ENCODE results near the gene GABRR3.
A peak's percentile ranks its signal among the peaks of the same experiment; 100 is the strongest.
"Not testable (repeated sequence)": the region's sequence is repeated elsewhere in the genome, so short reads cannot be mapped to it uniquely, and the experiment has no call there.

Gene GABRR3

DNA sequence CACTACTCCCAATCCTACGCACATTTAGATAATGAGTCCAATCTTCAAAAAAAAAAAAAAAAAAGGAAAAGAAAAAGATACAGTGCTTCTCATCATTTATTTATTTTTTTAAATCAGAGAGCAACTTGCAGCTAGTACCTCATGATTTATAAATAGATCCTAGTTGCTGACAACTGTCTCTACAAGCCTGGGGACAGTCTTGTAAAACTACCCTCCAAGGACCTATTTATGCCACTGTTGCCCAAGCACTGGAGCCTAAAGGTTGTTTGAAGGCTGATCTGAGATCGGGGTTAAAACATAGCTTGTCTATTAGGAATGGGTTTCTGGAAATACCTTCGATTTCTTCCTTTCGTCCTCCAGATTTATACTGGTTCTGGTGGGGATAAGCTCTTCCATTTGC lies 14.7 kb downstream of the GABRR3 start:
- no peak for FAIRE-seq
- DNase-seq (ENCODE audit: insufficient read length), result no peak
- TF ChIP-seq POLR2AphosphoS5 (IDR thresholded peaks at IDR 0.05; ENCODE audit: low read depth, low read length), result no peak

DNA sequence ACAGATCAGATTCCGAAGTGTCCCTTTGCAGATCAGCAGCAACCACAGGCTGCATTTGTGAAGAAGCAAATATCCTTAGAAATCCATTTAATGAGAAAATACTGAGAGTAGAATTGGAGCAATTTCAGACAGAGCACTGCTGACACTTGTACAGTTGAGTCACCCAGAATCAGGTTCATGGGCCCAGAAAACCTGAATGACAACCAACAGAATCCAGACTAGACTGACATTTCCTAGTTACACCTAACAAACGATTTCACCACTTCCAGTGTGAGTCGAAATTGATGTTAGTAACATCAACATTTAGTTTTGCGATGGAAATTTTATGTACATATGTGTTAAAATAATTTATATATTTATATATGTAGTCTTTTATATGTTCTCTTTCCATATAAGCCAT lies 16.8 kb downstream of the GABRR3 start:
- no peak for DNase-seq (ENCODE audit: insufficient read length)
- no peak for TF ChIP-seq TAF1 (IDR thresholded peaks at IDR 0.05; ENCODE audit: borderline replicate concordance, low read depth, low read length)
- no peak for TF ChIP-seq POLR2AphosphoS5 (IDR thresholded peaks at IDR 0.05; ENCODE audit: low read depth, low read length)
- no peak for TF ChIP-seq POLR2A (IDR thresholded peaks at IDR 0.05; ENCODE audit: low read depth, low read length)
- no peak for FAIRE-seq

DNA sequence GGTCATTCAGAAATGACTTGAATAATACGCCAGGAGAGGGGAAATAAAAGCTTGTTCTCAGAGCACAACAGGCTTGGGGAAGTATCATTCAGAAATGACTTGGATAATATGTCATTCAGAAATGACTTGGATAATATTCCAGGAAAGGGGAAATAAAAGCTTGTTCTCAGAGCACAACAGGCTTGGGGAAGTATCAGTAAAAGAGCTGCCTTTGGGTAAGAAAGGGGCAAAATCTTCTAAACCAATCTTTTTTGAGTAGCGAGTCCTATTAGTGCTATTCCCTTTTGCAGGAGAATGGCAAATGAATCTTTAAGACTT lies 20.9 kb downstream of the GABRR3 start:
- FAIRE-seq, result no peak
- TF ChIP-seq TAF1 (IDR thresholded peaks at IDR 0.05; ENCODE audit: borderline replicate concordance, low read depth, low read length), result no peak
- no peak for TF ChIP-seq POLR2AphosphoS5 (IDR thresholded peaks at IDR 0.05; ENCODE audit: low read depth, low read length)
- TF ChIP-seq POLR2A (IDR thresholded peaks at IDR 0.05; ENCODE audit: low read depth, low read length), result no peak
- DNase-seq (ENCODE audit: insufficient read length), result no peak

DNA sequence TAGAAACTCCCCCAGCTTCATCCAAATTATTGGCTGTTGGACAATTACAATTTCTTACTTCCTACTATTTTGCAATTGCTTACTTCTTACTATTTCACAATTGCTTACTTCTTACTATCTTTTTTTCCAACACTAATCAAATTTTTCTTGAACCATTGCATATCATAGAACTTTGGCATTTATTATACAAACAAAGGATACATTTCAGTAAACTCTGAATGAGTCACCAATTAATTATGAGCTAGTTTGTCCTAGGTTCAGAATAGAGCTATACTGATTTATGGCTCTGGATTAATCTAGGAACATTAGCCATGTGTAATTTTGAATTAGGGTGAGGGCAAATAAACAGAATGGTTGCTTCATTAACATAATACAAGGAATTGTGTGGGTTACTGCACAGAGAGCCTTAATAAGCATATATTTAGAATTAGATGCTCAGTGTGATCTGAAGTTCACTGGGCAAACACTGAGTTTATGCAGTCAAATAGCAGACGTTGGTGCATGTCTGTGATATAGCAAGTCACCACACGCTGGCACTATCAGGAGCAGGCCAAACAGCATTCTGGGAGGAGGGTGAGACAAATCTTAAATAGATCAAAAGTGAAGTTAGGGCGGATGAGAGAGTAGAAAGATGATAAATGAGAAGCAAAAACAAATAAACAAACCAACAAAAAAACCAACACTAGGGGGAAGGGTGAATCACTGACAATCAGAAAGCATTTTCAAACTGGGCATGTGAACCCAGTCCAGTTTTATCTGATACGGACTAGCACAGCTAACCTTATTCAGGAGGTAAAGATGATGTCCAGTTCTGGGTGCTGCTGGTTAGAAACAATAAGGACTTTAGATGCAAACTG lies 21.5 kb downstream of the GABRR3 start:
- TF ChIP-seq TAF1 (IDR thresholded peaks at IDR 0.05; ENCODE audit: borderline replicate concordance, low read depth, low read length) (no peak), POLR2AphosphoS5 (IDR thresholded peaks at IDR 0.05; ENCODE audit: low read depth, low read length) (no peak), POLR2A (IDR thresholded peaks at IDR 0.05; ENCODE audit: low read depth, low read length) (no peak)
- FAIRE-seq (peak; percentile 33), DNase-seq (ENCODE audit: insufficient read length) (no peak)

DNA sequence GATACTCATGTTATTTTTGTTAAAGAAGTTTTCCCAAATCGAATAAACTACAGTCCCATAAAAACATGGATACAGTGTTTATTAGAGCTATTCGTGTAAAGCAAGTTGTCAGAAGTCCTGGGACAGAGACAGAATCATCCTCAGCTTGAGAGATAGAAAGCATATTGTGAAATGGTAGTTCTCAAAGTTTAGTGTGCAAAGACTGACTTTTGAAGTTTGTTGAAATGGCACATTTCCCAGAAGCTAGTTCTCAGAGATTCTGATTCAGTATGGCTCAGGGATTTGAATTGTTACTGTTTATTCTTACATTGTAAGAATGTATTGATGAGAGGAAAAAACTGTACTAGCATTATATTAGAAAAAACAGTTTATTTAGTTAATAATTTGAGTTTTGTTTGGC lies 22.1 kb downstream of the GABRR3 start:
- FAIRE-seq (no peak), DNase-seq (ENCODE audit: insufficient read length) (no peak)
- TF ChIP-seq POLR2AphosphoS5 (IDR thresholded peaks at IDR 0.05; ENCODE audit: low read depth, low read length) (no peak), POLR2A (IDR thresholded peaks at IDR 0.05; ENCODE audit: low read depth, low read length) (no peak), TAF1 (IDR thresholded peaks at IDR 0.05; ENCODE audit: borderline replicate concordance, low read depth, low read length) (no peak)

DNA sequence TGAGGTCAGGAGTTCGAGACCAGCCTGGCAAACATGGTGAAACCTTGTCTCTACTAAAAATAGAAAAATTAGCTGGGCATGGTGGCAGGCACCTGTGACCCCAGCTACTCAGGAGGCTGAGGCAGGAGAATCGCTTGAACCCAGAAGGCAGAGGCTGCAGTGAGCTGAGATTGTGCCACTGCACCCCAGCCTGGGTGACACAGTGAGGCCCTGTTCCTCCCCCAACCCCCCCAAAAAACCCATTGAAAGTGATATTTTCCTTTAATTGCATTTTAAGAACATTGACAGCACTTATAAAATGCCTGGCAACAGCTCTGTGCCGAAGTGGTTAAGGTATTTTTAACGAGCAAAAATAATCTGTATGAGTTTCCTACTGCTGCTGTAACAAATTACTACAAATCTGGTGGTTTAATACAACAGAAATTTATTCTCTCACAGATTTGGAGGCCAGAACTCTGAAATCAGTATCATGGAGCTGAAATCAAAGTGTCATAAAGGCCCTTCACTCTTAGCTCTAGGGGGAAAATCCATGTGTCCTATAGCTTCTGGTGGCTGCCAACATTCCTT lies 24.1 kb downstream of the GABRR3 start:
- not testable (repeated sequence) for DNase-seq (ENCODE audit: insufficient read length); FAIRE-seq

DNA sequence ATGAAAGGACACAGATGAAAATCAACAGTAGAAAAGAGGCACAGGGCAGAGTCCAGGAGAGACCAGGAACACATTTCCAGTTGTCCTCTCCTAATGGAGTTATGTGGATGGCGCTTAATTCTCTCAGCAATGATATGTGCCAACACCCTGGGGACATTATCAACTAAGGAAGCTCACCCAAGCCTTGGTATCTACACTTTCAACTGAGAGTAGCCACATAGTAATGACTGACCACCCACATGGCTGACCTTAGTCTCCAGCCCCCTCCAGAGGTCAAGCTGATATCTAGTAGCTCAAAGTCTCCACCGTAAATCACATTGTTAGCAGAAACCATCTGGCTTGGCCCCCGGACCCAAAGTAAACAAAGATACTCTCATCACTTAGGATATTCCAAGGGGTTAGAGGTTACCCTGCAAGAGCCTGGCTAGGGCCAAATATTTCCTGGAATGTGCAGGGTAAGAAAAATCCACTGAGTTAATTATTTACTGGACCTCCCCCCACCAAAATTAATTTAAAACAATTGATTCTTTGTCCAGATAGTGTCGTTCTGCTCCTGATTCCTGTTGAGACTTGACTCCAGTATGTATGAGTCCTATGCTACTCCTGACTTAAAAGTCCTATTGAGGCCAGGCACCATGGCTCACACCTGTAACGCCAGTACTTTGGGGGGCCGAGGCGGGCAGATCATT lies 24.8 kb downstream of the GABRR3 start:
- no peak for TF ChIP-seq POLR2A (IDR thresholded peaks at IDR 0.05; ENCODE audit: low read depth, low read length)
- no peak for TF ChIP-seq TAF1 (IDR thresholded peaks at IDR 0.05; ENCODE audit: borderline replicate concordance, low read depth, low read length)
- no peak for TF ChIP-seq POLR2AphosphoS5 (IDR thresholded peaks at IDR 0.05; ENCODE audit: low read depth, low read length)
- FAIRE-seq (no peak), DNase-seq (ENCODE audit: insufficient read length) (no peak)

DNA sequence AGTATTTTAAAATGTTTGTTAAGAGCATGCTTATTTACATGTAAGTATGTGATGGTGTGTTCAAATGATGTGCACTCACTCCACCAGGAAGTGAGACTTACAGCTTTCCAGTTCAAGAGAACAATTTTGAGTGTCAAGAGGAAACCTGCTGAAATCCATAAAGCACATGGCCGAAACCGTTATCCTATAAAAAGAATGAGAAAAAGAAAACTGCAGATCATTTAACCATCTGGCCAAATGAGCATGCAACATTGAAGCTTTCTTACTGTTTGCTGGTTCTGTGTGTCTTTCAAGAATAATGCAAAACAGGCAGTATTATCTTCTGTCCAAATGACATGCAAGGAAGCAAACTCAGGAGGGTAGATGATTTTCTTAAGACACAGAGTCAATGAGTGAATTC lies 26.3 kb downstream of the GABRR3 start:
- FAIRE-seq, result peak; percentile 71
- TF ChIP-seq POLR2A (IDR thresholded peaks at IDR 0.05; ENCODE audit: low read depth, low read length) (no peak), POLR2AphosphoS5 (IDR thresholded peaks at IDR 0.05; ENCODE audit: low read depth, low read length) (no peak), TAF1 (IDR thresholded peaks at IDR 0.05; ENCODE audit: borderline replicate concordance, low read depth, low read length) (no peak)
- DNase-seq (ENCODE audit: insufficient read length), result no peak

DNA sequence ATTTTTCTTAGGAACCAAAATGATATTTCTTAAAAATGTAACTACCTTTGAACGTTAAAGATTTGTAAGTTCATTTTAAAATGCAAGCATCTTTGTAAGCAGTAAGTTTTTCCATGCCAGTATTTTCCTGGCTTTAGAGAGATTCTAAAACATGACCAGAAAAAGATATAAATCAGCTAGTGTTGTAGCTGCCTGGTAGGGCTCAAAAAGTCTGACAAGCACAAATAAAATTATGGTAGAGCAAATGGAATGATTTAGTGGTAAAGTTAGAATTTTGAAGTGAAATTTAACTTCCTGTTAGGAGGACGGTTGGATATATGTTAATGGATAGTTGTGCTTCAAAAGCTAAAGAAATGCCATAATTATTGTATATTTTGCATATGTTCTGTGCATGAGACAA lies 29.7 kb downstream of the GABRR3 start:
- TF ChIP-seq TAF1 (IDR thresholded peaks at IDR 0.05; ENCODE audit: borderline replicate concordance, low read depth, low read length) (no peak), POLR2A (IDR thresholded peaks at IDR 0.05; ENCODE audit: low read depth, low read length) (no peak), POLR2AphosphoS5 (IDR thresholded peaks at IDR 0.05; ENCODE audit: low read depth, low read length) (no peak)
- FAIRE-seq (no peak), DNase-seq (ENCODE audit: insufficient read length) (no peak)

DNA sequence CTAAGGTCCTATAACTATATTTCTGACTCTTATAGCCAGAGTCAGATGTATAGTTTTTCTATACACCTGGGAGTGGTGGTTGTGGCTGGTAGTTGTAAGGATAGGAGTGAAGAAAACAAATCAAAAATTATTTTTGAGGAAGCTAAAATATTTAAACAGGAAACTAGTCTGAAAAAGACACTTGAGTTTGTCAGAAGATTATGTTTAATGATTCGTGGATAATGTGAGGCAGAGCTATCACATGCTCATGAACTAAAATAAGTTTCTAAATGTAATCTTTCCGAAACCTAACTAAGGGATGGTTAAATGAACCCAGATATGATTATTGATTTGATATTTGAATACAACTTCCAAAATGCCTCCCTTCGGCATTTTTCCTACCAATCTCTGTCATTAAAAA lies 30.4 kb downstream of the GABRR3 start:
- TF ChIP-seq POLR2A (IDR thresholded peaks at IDR 0.05; ENCODE audit: low read depth, low read length) (no peak), TAF1 (IDR thresholded peaks at IDR 0.05; ENCODE audit: borderline replicate concordance, low read depth, low read length) (no peak), POLR2AphosphoS5 (IDR thresholded peaks at IDR 0.05; ENCODE audit: low read depth, low read length) (no peak)
- DNase-seq (ENCODE audit: insufficient read length), result no peak
- FAIRE-seq, result no peak

DNA sequence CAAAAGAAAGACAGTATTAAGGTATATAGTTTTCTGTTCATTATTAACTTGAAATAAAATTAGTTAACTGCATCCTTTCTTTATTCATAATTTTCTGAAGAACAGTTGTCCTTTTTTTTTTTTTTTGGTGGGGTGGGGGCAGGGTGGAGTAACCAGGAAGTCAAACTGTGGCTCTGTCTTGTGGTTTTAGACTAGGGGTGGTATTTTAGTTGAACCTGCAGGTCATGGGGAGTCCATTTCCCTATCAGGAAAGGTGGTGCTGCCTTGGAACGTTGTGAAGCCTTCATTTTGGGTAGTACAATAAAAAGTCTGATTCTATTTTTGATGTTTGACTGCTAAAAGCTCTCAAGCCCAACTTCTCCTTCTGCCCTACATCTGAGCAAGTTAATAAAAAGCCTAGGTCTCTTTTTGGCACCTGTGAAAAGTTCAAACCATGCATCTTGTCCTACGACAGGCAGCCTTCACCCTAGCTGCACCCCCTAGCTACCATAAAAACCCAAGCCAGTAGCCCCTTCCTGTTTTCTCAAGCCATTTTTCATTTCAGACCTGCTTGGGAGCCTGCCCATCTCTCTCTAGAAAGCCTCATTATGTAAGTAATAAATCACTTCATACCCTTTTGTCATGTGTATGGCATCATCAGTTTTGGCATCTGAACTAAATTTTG lies 31.7 kb downstream of the GABRR3 start:
- TF ChIP-seq TAF1 (IDR thresholded peaks at IDR 0.05; ENCODE audit: borderline replicate concordance, low read depth, low read length), result no peak
- no peak for TF ChIP-seq POLR2AphosphoS5 (IDR thresholded peaks at IDR 0.05; ENCODE audit: low read depth, low read length)
- TF ChIP-seq POLR2A (IDR thresholded peaks at IDR 0.05; ENCODE audit: low read depth, low read length), result no peak
- DNase-seq (ENCODE audit: insufficient read length) (no peak), FAIRE-seq (peak; percentile 72)

DNA sequence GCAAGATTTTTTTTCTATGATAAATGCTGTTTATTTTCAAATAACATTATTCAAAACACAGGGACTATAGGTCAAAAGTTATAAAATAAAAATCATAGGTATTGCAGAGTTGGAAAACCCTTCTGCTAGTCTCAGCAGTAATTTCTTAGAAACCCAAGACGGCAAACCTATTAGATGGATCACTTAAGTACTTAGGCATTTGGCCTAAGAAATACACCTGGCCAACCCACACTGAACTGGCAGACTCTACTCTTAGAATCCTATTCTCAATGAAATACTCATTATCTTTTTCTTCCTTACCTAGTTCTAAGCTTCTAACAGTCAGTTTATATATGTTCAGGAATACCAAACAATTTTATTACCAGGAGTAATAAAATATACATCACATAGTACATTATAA lies 32.4 kb downstream of the GABRR3 start:
- no peak for FAIRE-seq
- TF ChIP-seq TAF1 (IDR thresholded peaks at IDR 0.05; ENCODE audit: borderline replicate concordance, low read depth, low read length) (no peak), POLR2AphosphoS5 (IDR thresholded peaks at IDR 0.05; ENCODE audit: low read depth, low read length) (no peak), POLR2A (IDR thresholded peaks at IDR 0.05; ENCODE audit: low read depth, low read length) (no peak)

More for the DNA sequence above, 32.4 kb downstream of the GABRR3 start:
- no peak for DNase-seq (ENCODE audit: insufficient read length)
